ENCODE data around the gene GAL3ST2.
"Not testable (repeated sequence)": the region's sequence is repeated elsewhere in the genome, so short reads cannot be mapped to it uniquely, and the experiment has no call there.

GAL3ST2 gene

DNA sequence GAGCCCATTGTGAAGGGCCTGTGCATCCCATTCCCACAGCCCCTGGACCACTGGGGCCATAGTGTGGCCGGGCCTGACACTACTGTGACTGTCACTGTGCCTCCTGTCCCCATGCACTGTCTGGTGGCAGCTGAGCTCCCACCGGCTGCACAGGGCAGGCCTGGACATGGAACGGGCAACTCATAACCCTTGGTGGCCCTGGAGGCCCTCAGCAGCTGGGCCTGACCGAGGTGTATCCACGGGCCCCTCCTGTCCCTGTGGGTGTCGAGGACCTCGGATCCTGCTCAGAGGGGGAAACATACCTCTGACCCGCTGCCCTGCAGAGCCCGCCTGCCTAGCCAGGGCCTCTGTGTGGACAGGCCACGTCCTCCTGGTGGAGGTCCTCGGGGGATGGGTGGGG lies 7.8 kb upstream of the GAL3ST2 start:
- DNase-seq, result peak; percentile 57

DNA sequence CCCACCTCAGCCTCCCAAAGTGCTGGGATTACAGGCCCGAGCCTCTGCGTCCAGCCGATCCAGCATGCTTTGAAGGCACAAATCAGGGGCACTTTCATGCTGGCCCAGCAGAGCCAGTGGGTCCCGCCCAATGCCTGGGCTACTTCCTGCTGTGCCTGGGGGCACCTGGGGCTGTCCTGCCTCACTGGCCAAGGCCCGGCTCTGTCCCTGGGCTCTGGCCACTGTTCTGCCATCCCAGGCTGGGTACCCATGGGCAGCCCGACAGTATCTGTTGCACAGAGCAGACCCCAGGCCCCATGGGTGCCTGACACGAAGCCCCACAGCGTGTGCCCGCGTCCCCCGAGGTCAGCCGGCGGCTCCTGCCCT lies 6.8 kb upstream of the GAL3ST2 start:
- peak; percentile 49 for DNase-seq

DNA sequence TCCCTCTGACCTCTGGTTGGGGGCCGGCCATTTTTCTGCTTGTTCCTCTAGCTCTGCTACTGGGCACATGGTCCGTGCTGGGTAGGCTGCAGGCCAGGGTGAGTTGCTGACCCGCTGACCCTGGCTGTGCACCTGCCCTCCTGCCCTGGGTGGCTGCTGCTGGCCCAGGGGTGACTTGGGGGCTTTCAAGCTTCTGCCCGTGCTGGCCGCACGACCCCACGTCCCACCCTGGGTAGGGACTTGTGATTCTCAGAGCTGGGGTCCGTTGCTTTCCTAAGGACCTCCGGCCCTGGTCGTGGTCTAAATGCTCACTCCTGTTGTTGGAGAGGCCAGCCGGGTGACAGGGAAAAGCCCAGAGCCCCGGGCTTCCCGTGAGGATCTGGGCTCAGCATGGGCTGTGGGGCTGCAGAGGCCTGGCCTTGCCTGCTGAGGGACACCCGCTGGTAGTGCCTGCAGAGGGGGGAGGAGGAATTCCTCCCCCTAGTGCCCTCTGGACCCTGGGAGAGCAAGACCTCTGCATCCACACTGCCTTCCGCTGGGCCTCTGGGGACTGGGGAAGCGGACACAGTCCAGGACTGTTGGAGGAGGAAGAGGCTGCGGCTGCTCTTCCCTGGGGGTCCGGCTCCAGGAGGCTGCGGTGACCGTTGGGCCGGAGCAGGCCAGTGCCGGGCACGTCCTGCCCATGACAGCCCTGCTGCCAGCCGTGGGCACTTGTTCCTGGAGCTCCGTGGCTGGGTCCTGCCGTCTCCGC lies 6.3 kb upstream of the GAL3ST2 start:
- peak; percentile 55 for DNase-seq

DNA sequence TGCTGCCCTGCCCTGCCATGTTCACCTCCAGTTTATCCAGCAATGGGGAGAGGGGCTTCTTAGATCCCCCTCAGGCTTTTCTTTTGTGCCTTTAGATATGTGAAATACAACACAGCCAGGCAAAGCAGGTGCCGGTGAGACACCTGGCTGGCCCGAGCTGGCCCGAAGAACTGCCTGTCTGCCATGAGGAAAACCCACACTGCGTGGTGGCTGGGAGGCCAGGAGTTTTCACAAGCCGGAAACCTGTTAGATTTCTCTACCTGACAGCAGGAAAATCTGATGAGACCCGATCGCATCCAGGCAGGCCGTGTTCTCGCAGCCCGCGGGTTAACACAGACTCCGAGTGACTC lies 5.7 kb upstream of the GAL3ST2 start:
- DNase-seq, result no peak

DNA sequence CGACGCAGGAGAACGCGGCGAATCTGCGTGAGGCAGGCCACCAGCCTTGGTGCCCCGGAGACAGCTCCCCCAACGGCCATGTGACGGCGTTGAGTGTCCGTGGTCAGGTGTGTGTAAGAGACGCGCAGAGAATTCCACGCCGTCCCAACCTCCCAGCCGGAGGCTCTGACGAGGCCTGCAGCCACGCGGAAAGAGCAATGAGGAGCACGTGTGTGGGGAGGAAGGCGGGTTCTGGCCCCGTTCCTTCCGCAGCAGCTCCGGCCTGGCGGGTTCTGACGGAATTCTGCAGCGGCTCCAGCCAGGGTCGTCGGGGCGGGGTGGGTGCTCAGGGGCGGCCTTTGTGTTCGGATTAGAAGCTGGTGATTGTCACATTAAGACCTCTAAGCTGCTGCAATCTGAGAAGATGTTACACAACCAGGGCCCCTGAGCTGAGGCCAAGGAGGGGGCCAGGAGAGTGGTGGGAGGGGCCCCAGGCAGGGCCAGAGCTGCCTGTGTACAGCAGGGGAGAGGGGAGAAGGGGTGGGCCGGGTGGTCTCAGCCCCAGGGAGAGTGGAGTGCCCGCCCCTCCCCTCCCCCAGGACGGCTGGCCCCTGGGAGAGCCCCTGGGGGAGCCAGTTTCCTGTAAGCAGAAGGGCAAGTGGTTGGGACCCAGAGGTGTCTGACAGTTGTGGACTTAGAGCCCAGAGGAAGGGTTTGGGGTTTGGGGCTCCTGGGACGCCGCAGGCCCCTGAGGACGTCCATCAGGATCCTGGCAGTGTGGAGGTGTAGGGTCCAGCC lies 5.1 kb upstream of the GAL3ST2 start:
- DNase-seq, result no peak

DNA sequence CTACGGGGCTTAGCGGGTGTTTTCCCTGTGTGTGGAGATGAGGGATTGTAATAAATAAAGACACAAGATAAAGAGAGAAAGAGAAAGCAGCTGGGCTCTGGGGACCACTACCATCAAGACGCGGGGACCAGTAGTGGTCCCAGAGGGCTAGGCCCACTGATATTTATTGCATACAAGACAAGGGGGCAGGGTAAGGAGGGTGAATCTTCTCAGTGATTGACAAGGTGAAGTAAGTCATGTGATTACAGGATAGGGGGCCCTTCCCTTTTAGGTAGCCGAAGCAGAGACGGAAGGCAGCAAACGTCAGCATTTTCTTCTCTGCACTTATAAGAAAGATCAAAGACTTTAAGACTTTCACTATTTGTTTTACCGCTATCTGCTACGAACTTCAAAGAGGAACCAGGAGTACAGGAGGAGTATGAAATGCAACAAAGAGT lies 4.5 kb upstream of the GAL3ST2 start:
- DNase-seq, result peak; percentile 57

DNA sequence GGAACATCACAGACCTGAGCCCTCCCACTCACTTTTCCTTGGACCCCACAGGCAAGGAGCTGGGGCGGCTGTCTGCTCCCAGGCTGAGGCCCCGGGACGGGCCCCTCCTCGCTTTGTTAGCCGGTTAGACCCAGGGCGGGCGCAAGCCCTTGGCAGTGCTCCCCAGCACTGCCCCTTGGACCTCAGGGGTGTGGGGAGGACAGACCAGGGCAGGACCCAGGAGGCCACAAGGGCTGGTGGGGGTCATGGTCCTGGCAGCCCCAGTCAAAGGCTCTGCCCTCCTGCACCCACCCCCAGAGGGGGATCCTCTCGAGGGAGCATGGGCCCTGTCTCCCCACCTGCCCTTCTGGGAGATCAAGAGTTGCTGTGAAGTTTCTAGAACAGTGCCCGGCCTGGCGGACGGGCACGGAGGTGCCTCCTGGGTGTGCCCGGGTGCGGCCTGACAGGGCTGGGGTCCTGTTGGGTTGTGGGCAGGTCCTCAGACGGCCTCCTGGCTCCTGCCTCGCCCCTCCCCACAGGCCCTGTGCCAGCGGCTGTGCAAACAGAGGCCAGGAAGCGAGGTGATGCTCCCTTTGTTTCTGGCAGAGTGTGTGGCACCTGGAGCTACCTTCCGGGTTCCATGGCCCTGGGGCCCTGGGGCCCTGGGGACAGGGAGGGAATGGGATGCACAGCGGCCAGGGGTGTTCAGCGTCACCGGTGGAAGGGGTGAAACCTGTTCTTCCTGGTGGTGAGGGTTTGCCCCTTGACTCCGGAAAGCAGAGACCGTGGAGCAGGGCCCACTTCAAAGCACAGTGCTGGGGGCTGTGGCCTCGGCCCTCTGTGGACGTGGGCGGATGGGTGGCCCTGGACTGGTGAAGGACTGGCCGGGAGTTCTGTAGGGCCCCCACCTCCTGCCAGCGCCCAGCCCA lies 2.9 kb upstream of the GAL3ST2 start:
- peak; percentile 57 for DNase-seq

DNA sequence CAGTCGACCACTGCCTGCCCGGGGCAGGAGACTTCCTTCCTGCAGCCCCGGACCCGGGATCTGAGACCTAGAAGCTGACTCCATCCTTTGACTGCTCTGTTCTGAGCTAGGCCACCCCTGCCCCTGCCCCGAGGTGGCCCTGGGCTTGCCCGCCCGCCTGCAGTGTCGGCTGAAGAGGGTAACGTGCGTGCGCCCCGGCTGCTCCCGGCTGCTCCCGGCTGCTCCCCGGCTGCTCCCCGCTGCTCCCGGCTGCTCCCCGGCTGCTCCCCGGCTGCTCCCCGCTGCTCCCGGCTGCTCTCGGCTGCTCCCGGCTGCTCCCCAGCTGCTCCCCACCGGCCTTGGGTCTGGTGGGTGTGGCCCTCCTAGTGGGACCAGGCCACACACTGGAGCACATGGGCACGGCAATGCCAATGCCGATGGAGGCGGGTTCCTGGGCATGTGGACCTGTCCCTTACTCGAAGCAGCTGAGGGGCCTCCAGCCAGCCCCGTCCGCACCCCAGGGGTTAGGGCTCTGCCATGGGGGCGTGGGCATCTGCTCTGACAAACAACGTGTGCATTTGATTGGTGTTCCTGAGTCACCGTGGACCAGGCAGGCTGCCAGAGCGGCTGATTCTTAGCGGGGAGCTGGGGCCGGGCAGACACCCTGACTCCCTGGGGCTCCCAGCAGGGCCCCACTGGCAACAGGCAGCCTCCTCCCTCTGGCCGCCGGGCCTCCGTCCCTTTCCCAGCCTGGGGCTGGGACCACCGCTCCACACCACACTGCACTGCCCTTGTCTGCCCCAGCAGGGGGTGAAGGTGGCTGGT lies 2.0 kb upstream of the GAL3ST2 start:
- DNase-seq, result peak; percentile 56

DNA sequence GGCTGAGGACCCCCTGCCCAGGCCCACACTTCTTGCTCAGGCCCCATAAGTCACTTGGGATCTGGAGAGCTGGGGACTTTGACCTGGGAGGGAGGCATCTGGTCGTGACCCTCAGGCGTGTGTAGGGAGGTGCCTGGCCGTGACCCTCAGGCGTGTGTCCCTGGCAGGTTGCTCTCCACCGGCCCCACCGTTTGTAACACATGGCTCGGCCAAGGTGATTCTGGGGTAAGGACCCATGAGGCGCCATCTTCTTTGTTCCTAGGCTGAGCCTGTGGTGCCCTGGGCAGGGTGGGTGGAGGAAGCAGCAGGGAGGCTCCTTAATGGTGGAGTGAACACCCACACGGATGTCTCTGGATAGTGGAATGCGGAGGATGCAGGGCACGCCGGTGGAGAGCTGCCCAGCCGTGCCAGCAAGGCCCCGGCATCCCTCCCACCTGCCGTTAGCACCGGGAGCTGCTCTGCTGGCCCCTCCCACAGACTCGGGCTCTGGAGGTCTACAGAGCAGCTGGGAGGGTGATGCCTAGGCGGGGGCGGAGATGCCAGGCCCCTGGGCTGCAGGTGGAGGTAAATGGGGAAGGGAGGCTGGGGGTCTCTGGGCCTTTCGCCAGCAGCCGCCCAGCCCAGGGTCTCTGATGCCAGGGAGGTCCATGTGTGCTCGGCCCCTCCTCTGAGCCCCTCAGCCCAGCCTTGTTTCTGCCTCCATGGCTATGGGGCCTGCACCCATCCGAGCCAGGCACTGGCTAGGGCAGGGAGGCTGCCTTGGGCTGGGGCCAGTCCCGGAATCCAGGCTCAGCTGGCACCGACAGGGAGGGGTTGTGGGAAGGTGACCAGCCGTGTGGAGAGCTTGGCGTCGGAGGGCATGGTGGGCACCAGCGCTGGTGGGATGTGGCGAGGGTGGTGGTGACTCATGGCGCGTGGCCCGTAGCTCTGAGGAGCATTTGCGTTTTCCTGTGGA lies 1.1 kb upstream of the GAL3ST2 start:
- peak; percentile 54 for DNase-seq

DNA sequence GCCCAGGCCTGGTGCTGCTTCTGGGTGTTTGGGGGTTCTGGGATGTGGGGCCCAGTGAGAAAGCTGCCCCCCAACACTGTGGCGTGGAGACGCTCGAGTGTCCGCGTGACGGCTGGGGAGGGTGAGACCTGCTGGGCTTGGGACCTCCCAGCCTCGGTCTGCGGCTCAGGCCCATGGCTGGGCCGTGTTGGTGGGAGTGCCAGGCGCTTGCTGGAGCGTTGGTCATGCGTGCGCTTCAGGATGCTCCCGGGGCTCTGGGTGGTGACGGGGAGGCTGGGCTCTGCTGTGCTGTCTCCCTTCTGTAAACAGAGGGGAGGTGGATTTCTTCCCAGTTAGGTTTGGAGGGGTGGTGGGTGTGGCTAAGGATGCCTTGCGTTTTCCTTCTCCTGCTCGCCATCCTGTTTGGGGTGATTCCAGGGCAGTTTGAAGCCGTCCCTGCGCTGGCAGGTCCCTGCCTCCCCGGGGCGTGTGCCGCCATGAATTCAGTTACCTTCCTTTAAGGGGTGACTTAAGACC lies 606 bp downstream of the GAL3ST2 start:
- no peak for DNase-seq

DNA sequence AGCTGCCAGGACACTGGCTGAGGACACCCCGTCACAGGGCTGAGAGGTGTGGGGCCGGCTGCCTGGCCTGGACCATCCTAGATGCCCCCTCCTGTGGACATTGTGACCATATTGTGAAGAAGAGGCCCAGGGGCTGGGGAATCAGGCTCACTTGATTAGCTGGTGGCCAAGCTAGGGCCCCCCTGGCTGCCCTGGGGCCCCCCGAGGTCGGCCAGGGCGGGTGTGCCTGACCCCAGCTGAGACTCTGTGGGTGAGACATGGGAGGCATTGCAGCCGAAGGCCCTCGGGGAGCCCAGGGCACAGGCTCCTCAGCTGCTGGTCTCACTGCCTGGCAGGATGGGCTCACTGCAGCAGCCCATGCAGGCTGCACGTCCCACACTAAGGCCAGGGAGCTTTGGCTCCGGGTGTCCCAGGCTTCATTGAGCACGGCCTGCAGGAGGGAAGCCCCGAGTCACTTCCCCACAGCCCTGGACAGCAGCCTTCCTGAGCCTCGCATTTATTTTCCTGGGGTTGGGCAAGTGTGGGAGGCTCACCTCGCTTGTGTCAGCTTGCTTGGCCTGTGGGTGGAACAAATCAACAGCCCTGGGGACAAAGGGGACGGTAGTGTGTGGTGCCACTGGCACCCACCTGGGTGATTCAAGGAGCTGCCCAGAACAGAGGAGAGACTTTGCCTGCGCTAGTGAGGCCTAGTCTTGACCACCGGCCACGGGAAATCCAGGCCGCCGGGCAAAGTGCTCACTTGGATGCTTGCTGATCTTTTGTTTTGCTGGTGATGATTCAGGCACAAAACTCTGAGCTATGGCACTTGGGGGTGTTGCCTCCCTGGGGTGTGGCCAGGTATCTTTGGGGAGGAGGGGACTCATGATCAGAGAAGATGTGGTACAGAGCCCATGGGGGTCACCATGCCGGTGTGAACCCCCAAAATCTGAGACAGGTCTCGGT lies 1.3 kb downstream of the GAL3ST2 start:
- peak; percentile 53 for DNase-seq

DNA sequence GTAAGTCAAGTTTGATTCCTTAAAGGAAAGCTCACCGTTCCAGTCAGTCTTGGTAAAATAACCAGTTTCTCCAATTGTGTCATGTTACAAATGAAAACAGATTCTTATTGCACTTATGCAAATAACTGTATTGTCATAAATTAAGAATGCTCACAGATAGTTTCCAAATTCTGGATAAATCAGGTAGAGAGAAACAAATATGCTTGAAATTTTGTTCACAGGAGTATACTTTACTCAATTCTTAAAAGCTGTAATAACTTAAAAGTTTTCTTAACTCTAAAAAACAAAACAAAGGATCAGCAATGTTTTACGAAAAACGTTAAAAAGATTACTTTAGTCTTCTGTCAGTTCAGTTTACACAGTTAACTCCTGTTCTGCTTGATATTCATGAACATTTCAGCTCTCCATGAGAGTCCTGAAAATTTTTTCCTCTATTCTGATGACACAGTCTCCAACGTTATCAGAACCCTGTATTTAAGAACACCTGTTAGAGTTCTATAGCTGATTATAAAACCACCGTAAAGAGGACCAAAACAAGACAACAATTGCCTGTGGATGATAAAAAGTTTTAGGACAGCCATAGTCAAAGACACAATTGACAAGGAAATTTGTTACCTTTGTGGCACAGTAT lies 4.4 kb downstream of the GAL3ST2 start:
- DNase-seq, result no peak

DNA sequence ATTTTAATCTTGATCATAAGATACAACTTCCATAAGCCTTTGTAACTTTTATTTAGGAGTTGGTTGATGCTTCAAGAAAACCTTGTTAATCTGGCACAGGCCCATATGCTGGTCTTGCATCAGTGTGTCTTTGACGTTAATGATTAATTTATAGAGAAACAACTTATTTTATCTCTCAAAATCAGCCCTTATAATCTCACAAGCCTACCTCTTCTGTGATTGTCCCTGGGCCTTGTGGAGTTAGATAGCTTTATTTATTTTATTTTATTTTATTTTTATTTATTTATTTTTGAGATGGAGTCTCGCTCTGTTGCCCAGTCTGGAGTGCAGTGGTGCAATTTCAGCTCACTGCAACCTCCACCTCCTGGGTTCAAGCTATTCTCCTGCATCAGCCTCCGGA lies 5.4 kb downstream of the GAL3ST2 start:
- DNase-seq, result not testable (repeated sequence)

DNA sequence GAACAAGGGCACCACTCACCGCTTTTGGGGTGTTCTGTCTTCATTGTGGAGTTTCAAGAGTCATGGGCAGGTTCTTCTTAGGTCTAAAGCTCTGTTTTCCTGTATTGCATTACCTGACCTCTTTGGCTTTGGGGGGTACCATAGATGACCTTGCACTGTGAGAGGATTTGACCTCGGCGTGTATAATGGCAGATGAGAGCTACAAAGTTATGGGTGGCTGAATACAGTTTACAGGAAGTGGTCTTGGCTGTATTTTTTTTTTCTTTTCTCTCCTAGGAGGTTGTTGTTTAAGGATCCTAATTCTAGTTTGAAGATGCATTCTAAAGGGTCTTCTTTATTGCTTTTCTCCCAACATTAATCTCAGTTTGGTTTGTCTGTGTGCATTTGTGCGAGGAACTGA lies 11.5 kb downstream of the GAL3ST2 start:
- no peak for DNase-seq

DNA sequence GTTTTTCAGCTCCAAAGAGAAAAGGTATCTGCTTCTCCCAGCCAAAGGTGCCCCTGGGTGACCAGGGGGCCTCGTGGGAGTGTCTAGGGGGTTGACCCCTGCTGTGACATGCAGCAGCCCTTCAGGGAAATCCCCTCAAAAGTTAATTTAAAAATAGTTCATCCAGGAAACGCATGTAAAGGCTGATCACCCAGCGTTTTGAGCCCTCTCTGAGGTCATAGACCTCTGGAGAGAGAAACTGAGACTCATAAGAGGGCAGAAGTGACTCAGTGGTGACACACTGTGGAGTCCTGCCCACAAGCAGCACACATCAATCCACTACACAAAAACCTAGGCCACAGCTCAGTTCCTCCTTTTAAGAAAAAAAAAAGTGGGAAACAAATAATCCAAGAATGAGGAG lies 11.9 kb downstream of the GAL3ST2 start:
- peak; percentile 75 for DNase-seq

DNA sequence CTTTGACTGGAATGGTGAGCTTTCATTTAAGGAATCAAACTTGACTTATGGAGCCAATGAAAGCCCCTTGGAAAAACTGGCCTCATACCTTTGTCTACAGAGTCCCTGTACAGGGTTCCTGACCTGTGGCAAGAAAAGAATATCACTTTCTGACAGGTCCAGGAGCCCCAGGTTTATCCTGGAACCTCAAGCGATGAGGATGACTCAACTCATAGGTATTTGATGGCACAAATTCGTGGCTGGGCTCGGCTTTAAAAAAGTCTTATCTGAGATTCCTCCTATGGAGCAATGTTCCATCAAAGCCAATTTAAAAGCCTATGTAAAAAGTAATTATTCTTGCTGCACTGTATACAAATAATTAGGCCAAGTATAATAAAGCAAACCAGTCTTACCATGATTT lies 14.8 kb downstream of the GAL3ST2 start:
- DNase-seq, result not testable (repeated sequence)

DNA sequence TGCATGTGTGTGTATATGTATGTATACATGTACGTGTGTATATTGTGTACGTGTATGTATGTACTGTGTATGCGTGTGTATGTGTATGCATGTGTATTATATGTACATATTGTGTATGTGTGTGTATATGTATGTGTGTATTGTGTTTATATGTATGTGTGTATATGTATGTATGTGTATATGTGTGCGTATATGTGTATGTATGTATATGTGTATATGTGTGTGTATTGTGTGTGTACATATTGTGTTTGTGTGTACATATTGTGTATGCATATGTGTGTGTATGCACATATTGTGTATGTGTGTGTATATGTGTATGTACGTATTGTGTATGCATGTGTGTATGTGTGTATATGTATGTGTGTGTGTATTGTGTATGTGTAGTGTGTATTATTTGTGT lies 16.8 kb downstream of the GAL3ST2 start:
- DNase-seq, result no peak

DNA sequence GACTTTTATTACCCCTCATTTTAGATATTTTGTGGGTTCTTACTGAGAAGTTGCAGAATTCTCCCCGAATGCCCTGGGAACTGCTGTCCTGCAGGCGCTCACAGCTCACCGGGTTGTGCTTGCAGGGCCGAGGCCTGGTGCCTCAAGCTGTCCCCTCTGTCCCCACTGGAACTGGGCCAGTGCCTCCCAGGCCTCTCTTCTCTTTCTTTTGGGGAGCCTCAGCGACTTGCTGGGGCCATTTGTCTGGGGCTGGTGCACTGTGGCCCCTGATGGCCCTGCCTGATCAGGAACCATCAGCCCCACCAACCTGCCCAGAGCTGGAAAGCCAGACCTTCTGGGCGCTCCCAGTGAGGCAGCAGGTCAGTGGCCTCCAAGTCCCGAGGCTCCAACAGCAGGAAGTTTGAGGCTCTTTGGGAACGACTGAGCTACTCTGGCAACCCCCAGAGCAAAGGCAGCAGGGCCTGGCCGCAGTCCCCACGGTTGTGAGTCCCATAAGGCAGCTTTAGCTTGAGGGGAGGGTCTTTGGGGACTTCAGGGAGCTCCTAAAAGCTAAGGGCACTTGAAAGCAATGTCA lies 17.7 kb downstream of the GAL3ST2 start:
- DNase-seq, result no peak
